Neuron (in vitro differentiated cells): ENCODE measurements around the gene RGS9.
"Not testable (repeated sequence)": the region's sequence is repeated elsewhere in the genome, so short reads cannot be mapped to it uniquely, and the experiment has no call there.

ENCODE experiments used
- H2AFZ ChIP-seq: one replicate; pipeline ENCODE4 v1.6.1; 2013; ENCODE audit warnings: low read depth, mild to moderate bottlenecking, inconsistent platforms, low read length, moderate library complexity
- H3K27me3 ChIP-seq: one replicate; pipeline ENCODE4 v1.6.1; 2013; ENCODE audit warnings: low read length; ENCODE audit not compliant: insufficient read depth
- H3K36me3 ChIP-seq: one replicate; pipeline ENCODE4 v1.6.1; 2013; ENCODE audit warnings: low read length; ENCODE audit not compliant: insufficient read depth
- H3K4me1 ChIP-seq: one replicate; pipeline ENCODE4 v1.6.1; 2013; ENCODE audit warnings: low read length; ENCODE audit not compliant: insufficient read depth
- H3K4me3 ChIP-seq: 2 replicates; pipeline ENCODE4 v1.5.1; 2013; ENCODE audit warnings: mild to moderate bottlenecking, low read length, moderate library complexity
- H3K9me3 ChIP-seq: one replicate; pipeline ENCODE4 v1.6.1; 2013; ENCODE audit warnings: low read length

Gene RGS9

DNA sequence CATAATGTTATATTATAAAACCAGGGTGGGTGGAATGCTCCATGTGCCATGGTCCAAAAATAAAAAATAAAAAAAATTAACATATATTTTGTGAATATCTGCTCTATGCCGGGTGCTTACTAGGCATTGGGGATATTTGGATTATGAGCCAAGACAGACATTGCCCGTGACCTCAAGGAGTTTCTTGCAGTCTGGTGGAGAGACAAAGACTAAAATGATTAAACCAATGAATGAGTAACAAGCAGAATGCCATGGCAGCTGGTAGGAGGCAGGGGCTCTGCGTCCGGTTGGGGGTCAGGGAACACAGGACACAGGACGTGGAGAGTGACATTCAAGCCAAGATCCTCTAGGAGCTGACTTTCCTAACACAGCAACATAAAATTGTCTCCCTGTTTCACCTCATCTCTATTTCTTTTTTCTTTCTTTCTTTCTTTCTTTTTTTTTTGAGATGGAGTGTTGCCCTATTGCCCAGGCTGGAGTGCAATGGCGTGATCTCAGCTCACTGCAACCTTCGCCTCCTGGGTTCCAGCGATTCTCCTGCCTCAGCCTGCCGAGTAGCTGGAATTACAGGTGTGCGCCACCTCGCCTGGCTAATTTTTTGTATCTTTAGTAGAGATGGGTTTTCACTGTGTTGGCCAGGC lies 35.4 kb downstream of the RGS9 start:
- Histone ChIP-seq H3K36me3 (no peaks in the 10 kb centered on the region), H3K27me3 (no peaks in the 10 kb centered on the region), H3K4me1 (no peaks in the 10 kb centered on the region), H2AFZ (no peak overlapping the region), H3K4me3 (no peak overlapping the region), H3K9me3 (peaks cover 3% of the 10 kb centered on the region)

DNA sequence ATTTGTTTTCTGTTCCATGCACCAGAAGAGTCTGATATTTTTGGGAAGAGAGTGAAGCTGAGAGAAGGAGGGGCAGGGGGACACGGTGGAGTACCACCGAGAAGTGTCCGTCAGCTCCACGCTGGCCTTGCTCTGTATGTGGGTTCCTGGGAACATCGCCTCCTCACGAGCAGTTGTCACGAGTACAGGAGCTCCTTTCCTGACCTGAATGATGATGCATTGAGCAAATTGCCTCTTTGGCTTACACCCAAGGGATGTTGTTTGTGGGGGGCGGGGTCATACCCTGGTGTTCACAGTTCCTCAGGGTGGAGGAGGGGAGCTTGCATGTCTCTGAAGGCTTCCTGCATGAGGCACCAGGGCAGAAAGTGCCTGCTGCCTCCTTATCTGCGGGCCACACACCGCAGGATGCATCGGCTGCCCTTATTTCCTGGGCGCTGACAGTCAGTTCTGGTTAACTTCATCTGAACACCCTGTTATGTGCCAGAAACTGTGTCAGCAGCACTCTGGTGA lies 36.2 kb downstream of the RGS9 start:
- peaks cover 3% of the 10 kb centered on the region for H3K9me3 ChIP-seq
- no peaks in the 10 kb centered on the region for H3K36me3 ChIP-seq
- H3K4me3 ChIP-seq = no peak overlapping the region
- H3K27me3 ChIP-seq = no peaks in the 10 kb centered on the region
- no peak overlapping the region for H2AFZ ChIP-seq
- H3K4me1 ChIP-seq = no peaks in the 10 kb centered on the region

- Histone ChIP-seq H3K27me3 (no peaks in the 10 kb centered on the region), H3K9me3 (peaks cover 3% of the 10 kb centered on the region), H3K36me3 (no peaks in the 10 kb centered on the region), H3K4me1 (peaks cover 7% of the 10 kb centered on the region), H3K4me3 (no peak overlapping the region), H2AFZ (no peak overlapping the region)
Observed at GRCh38 chr17:65173976-65174683, 37.0 kb downstream of the RGS9 start.

DNA sequence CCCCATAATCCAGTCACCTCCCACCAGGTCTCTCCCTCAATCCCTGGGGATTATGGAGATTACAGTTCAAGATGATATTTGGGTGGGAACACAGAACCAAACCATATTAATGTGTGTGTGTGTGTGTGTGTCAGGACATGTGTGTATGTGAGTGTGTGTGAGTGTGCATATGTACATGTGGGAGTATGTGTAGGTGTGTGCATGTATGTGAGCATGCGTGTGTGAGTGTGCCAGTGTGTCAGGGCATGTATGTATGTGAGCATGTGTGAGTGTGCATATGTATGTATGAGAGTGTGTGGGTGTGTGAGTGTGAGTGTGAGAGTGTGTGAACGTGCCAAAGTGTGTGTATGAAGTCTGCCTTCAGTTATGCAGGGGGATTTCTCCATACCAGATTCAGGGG lies 37.8 kb downstream of the RGS9 start:
- Histone ChIP-seq H3K27me3 (no peaks in the 10 kb centered on the region), H3K4me3 (no peak overlapping the region), H3K36me3 (no peaks in the 10 kb centered on the region), H3K9me3 (peaks cover 3% of the 10 kb centered on the region), H3K4me1 (peaks cover 15% of the 10 kb centered on the region), H2AFZ (no peak overlapping the region)

GRCh38 chr17:65175952-65176351 lies 38.8 kb downstream of the RGS9 start:
- no peaks in the 10 kb centered on the region for H3K36me3 ChIP-seq
- H3K4me3 ChIP-seq = no peak overlapping the region
- H3K4me1 ChIP-seq = peaks cover 17% of the 10 kb centered on the region
- no peaks in the 10 kb centered on the region for H3K27me3 ChIP-seq
- H2AFZ ChIP-seq = no peak overlapping the region
- H3K9me3 ChIP-seq = no peaks in the 10 kb centered on the region

GRCh38 chr17:65176646-65177409 lies 39.7 kb downstream of the RGS9 start:
- peaks cover 17% of the 10 kb centered on the region for H3K4me1 ChIP-seq
- H3K4me3 ChIP-seq = no peak overlapping the region
- H2AFZ ChIP-seq = no peak overlapping the region
- no peaks in the 10 kb centered on the region for H3K27me3 ChIP-seq
- H3K9me3 ChIP-seq = no peaks in the 10 kb centered on the region
- no peaks in the 10 kb centered on the region for H3K36me3 ChIP-seq

- H3K36me3 ChIP-seq = no peaks in the 10 kb centered on the region
- no peaks in the 10 kb centered on the region for H3K27me3 ChIP-seq
- H3K4me1 ChIP-seq = peaks cover 17% of the 10 kb centered on the region
- H3K4me3 ChIP-seq = no peak overlapping the region
- H2AFZ ChIP-seq = no peak overlapping the region
- no peaks in the 10 kb centered on the region for H3K9me3 ChIP-seq
Observed at GRCh38 chr17:65177901-65178300, 40.7 kb downstream of the RGS9 start.

- H3K9me3 ChIP-seq, H3K27me3 ChIP-seq, H3K36me3 ChIP-seq, H2AFZ ChIP-seq, H3K4me3 ChIP-seq: not testable (repeated sequence)
- peaks cover 33% of the 10 kb centered on the region for H3K4me1 ChIP-seq
Observed at GRCh38 chr17:65180276-65180675, 43.1 kb downstream of the RGS9 start.

- peaks cover 33% of the 10 kb centered on the region for H3K4me1 ChIP-seq
- H3K27me3 ChIP-seq, H2AFZ ChIP-seq, H3K9me3 ChIP-seq, H3K36me3 ChIP-seq, H3K4me3 ChIP-seq: not testable (repeated sequence)
Observed at GRCh38 chr17:65180752-65181236, 43.6 kb downstream of the RGS9 start.

- Histone ChIP-seq H3K4me1 (peaks cover 33% of the 10 kb centered on the region), H3K9me3 (no peaks in the 10 kb centered on the region), H3K4me3 (no peak overlapping the region), H2AFZ (no peak overlapping the region), H3K27me3 (no peaks in the 10 kb centered on the region), H3K36me3 (no peaks in the 10 kb centered on the region)
Observed at GRCh38 chr17:65181237-65182061, 44.3 kb downstream of the RGS9 start.

GRCh38 chr17:65182233-65182632 lies 45.1 kb downstream of the RGS9 start:
- Histone ChIP-seq H3K9me3 (no peaks in the 10 kb centered on the region), H3K4me1 (peaks cover 33% of the 10 kb centered on the region), H3K27me3 (no peaks in the 10 kb centered on the region), H2AFZ (no peak overlapping the region), H3K36me3 (no peaks in the 10 kb centered on the region), H3K4me3 (no peak overlapping the region)

- H3K4me3 ChIP-seq = no peak overlapping the region
Observed at GRCh38 chr17:65183736-65184135, 46.6 kb downstream of the RGS9 start.

More at GRCh38 chr17:65183736-65184135, 46.6 kb downstream of the RGS9 start:
- Histone ChIP-seq H3K27me3 (no peaks in the 10 kb centered on the region), H2AFZ (no peak overlapping the region), H3K9me3 (no peaks in the 10 kb centered on the region), H3K4me1 (peaks cover 30% of the 10 kb centered on the region), H3K36me3 (no peaks in the 10 kb centered on the region)
